NCI-H526 (cell line): ENCODE results near the gene CD52.

Experiments
- DNase-seq, 2 experiments: peaks; one replicate each; lab custom pipeline; 2025; lab: John Stamatoyannopoulos, UW

Gene CD52

GRCh38 chr1:26335774-26336476 is 18.2 kb downstream of the CD52 start:
- peak in 1 of 2 experiments; percentile 47 for DNase-seq

GRCh38 chr1:26336477-26337205 is 18.9 kb downstream of the CD52 start:
- DNase-seq, result peak; percentile 66 to 90

GRCh38 chr1:26337206-26337535 is 19.4 kb downstream of the CD52 start:
- no peak for DNase-seq

GRCh38 chr1:26337625-26338024 is 19.9 kb downstream of the CD52 start:
- no peak for DNase-seq

GRCh38 chr1:26338670-26339069 is 20.9 kb downstream of the CD52 start:
- no peak for DNase-seq

- DNase-seq, result no peak
These were observed 22.3 kb downstream of the CD52 start for GRCh38 chr1:26340047-26340481.

GRCh38 chr1:26344147-26344920 is 26.6 kb downstream of the CD52 start:
- no peak for DNase-seq

- DNase-seq, result no peak
These were observed 28.0 kb downstream of the CD52 start for GRCh38 chr1:26345718-26346117.

- DNase-seq, result no peak
These were observed 28.7 kb downstream of the CD52 start for GRCh38 chr1:26346274-26347033.

GRCh38 chr1:26349188-26349876 is 31.6 kb downstream of the CD52 start:
- no peak for DNase-seq

- DNase-seq, result no peak
These were observed 32.1 kb downstream of the CD52 start for GRCh38 chr1:26349877-26350244.

- DNase-seq, result no peak
These were observed 32.6 kb downstream of the CD52 start for GRCh38 chr1:26350343-26350700.

- DNase-seq, result no peak
These were observed 33.2 kb downstream of the CD52 start for GRCh38 chr1:26350701-26351589.

- DNase-seq, result no peak
These were observed 34.0 kb downstream of the CD52 start for GRCh38 chr1:26351590-26352337.

- no peak for DNase-seq
These were observed 34.6 kb downstream of the CD52 start for GRCh38 chr1:26352338-26352679.

- no peak for DNase-seq
These were observed 35.6 kb downstream of the CD52 start for GRCh38 chr1:26353210-26353859.

- DNase-seq, result peak; percentile 18 to 70
These were observed 36.4 kb downstream of the CD52 start, which contains the start of gene CRYBG2 for GRCh38 chr1:26353976-26354820. CRYBG2 (minus strand) TSS chr1:26354130; CDS start chr1:26346657, 7,473 bp downstream.

- DNase-seq, result no peak
These were observed 37.2 kb downstream of the CD52 start for GRCh38 chr1:26354972-26355371.
